ENCODE results near the gene MTG2.

Gene MTG2, protein sequence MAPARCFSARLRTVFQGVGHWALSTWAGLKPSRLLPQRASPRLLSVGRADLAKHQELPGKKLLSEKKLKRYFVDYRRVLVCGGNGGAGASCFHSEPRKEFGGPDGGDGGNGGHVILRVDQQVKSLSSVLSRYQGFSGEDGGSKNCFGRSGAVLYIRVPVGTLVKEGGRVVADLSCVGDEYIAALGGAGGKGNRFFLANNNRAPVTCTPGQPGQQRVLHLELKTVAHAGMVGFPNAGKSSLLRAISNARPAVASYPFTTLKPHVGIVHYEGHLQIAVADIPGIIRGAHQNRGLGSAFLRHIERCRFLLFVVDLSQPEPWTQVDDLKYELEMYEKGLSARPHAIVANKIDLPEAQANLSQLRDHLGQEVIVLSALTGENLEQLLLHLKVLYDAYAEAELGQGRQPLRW

GRCh38 chr20:62182469-62183425 lies at the start of gene MTG2:
MTG2 (plus strand) TSS chr20:62183028; CDS start chr20:62193421, 10,393 bp downstream.
- peak; percentile 96 for DNase-seq (ENCODE audit: low spot score)

DNA sequence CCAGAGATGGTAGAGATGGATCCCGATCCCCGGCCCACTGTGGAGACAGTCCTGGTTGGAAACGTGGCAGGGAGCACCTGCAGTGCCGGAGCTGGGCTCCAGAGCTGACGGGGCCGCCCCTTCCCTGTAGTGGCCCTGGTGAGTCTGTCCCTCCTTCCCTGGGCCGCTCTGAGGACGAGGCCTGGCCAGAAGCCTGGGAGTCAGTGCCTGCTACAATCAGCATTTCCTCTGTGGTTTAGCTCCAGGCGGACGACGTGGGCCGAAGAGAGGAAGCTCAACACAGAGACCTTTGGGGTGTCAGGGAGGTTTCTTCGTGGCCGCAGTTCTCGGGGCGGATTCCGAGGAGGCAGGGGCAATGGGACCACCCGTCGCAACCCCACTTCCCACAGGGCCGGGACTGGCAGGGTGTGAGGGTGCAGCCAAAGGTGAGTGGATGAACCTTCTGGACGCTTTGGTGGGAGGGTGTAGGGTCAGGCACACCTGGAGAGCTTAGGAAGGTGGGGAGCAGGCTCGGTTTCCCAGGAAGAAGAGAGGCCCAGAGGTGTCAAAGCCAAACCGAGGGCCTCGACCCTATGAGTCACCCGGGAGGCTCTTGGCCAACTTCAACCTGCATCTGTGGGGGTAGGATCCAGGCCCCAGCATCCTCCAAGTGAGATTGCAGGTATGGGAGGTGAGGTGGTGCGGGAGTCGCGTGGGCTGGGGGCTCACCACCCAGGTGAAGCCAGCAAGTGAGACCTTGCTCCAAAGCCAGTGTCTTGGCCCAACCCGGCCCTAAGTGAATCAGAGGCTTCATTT lies 49.6 kb upstream of the MTG2 start:
- no peak for DNase-seq (ENCODE audit: low spot score)

GRCh38 chr20:62133864-62134263 lies 49.0 kb upstream of the MTG2 start:
- DNase-seq (ENCODE audit: low spot score) = no peak

GRCh38 chr20:62134735-62135231 lies 48.0 kb upstream of the MTG2 start:
- DNase-seq (ENCODE audit: low spot score) = no peak

GRCh38 chr20:62135573-62136266 lies 47.1 kb upstream of the MTG2 start:
- no peak for DNase-seq (ENCODE audit: low spot score)

GRCh38 chr20:62136283-62137091 lies 46.3 kb upstream of the MTG2 start:
- no peak for DNase-seq (ENCODE audit: low spot score)

DNA sequence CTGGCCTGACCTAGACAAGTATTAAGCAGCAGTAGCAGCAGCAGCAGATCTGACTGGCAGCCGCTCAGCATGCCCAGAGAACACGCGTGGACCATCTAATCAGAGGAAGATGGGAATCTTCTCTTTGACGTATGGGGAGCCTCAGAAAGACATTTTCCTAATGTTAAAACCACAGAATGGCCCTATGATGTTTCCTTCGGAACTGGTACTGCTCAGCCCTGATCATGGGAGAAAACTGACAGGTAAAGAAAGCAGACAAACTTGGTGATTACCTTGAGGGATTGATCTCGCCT lies 45.8 kb upstream of the MTG2 start:
- DNase-seq (ENCODE audit: low spot score) = no peak

GRCh38 chr20:62137478-62138203 lies 45.2 kb upstream of the MTG2 start:
- no peak for DNase-seq (ENCODE audit: low spot score)

- no peak for DNase-seq (ENCODE audit: low spot score)
These were observed 44.7 kb upstream of the MTG2 start for GRCh38 chr20:62138204-62138543.

GRCh38 chr20:62138912-62139311 lies 43.9 kb upstream of the MTG2 start:
- no peak for DNase-seq (ENCODE audit: low spot score)

DNA sequence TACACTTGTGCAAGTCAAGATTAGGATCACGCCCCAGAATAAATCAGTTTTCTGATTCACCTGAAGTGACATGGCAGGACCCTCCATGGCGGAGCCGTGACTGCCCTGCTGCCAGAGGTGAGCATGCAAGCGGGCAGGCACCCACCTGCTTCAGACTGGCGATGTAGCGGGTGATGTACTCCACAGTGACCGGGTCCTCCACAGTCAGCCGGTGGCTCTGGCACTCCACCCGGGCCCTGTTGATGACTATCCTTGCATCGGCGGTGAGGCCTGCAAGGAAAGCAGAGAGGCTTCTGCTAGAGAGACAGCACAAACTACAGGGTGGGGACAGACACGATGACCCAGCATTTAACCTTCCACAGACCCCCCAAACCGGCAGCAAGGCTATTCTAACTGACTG lies 43.2 kb upstream of the MTG2 start:
- no peak for DNase-seq (ENCODE audit: low spot score)

DNA sequence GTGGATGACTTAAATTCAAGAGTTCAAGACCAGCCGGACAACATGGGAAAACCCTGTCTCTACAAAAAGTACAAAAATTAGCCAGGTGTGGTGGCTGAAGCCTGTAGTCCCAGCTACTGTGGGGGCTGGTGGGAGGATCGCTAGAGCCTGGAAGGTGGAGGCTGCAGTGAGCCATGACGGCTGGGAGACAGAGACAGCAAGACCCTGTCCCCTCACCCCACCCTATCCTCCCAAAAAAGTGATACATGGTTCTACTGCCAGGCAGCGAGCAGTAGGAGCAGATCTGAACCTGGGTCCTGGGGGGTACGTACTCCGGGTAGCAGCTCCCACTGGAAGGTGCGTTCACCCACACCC lies 41.8 kb upstream of the MTG2 start:
- no peak for DNase-seq (ENCODE audit: low spot score)

GRCh38 chr20:62141397-62142251 lies 41.2 kb upstream of the MTG2 start:
- no peak for DNase-seq (ENCODE audit: low spot score)

DNA sequence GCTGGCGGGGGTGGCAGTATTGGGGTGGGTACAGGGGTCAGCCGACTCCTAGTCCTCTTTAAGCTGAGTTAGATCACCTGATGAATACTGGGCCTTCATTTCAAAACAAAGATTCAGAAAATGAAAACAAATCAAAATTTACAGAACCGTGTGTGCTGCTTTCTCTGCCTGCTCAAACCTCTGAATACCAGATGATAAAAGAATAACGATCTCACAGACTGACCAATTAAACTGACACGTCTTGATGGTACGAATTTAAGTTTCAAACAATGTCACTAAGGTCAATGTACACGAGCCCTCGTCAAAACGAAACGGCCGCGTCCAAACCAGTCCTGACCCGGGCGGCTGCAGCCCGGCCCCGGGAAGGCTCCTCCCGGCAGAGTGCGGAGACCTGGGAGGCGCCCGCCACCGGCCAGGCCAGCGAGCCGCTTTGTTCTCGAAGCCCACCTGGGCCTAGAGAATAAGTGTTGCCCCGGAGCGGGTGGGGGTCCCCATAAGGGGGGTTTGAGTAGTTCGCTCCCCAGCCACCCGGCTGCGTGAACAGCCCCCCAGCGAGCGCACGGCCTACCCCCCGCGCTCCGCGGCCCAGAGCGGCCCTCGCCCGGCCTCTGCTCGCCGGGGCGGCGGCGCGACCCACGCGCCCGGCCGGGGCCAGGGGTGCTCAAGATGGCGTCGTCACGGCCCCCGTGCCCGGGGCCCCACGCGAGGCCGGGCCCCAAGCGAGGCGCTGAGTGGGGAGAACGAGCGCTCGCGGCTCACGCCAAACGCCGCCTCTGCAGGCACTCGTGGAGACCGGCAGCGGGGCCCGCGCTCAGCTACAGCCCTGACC lies 40.4 kb upstream of the MTG2 start:
- DNase-seq (ENCODE audit: low spot score) = no peak

DNA sequence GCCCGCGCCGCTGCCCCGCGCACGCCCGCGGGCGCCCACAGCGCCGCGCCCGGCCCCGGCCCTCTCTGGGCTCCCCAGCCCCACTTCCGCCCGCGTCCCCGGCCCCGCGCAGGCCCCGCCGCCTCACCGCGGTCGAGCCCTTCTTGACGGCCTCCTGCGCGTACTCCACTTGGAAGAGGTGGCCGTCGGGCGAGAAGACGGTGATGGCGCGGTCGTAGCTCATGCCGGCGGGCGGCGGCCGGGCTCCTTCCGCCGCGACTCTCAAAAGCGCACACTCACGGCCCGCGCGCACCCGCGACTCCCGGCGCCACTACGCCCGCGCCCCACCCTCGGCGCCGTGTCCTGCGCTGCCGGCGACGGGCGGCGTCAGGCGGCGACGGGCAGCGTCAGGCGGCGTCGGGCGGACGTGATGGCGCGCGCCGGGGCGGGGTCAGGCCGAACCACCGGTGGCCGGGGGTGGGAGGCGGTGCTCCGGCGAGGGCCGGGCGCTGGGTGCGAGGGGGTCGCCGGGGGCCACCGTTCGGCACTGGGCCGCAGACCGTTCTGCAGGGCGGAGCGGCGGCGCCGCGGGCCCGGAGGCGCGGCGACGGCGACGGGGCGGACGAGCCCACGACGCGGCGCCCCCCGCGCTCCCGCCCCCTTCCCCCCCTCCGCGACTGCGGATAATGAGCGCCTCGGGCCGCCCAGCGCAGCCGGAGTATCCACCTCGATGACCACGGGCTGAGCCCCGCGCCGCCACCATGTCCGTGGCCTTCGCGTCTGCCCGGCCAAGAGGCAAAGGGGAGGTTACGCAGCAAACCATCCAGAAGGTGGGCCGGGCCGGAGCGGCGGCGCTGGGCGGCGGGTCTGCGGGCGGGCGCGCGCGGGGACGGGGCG lies 39.5 kb upstream of the MTG2 start, which contains the start of the genes PSMA7 and SS18L1:
Gene PSMA7, minus strand, starts transcription at position 314 of the 876 bp plus-strand sequence. Its CDS starts 91 bp downstream, at position 223.
Gene SS18L1, plus strand, starts transcription at position 689 of the 876 bp plus-strand sequence. Its CDS starts 52 bp downstream, at position 741.
- DNase-seq (ENCODE audit: low spot score) = peak; percentile 93

- peak; percentile 55 for DNase-seq (ENCODE audit: low spot score)
These were observed 38.6 kb upstream of the MTG2 start for GRCh38 chr20:62143957-62144825.
